ENCODE data around the gene PTPN22.

PTPN22 gene

GRCh38 chr1:113874012-113874879, 2.7 kb upstream of the PTPN22 start:
- H3K4me3 ChIP-seq (replicated peaks in 1 of 2; ENCODE audit: low read depth in 2 of 2, low read length in 2 of 2), result no peak overlapping the region
- peak; percentile 49 to 51 for DNase-seq (ENCODE audit: low read depth in 2 of 2)
- TF ChIP-seq CTCF (IDR thresholded peaks at IDR 0.05; ENCODE audit: low read depth, low read length), result peak; percentile 48

GRCh38 chr1:113872219-113872935, 865 bp upstream of the PTPN22 start:
- H3K4me3 ChIP-seq (replicated peaks in 1 of 2; ENCODE audit: low read depth in 2 of 2, low read length in 2 of 2), result no peak overlapping the region
- DNase-seq (ENCODE audit: low read depth in 2 of 2), result peak; percentile 30 to 52
- TF ChIP-seq CTCF (IDR thresholded peaks at IDR 0.05; ENCODE audit: low read depth, low read length), result no peak

GRCh38 chr1:113870778-113871177, 734 bp downstream of the PTPN22 start:
- DNase-seq (ENCODE audit: low read depth in 2 of 2), result no peak
- H3K4me3 ChIP-seq (replicated peaks in 1 of 2; ENCODE audit: low read depth in 2 of 2, low read length in 2 of 2), result no peak overlapping the region
- no peak for TF ChIP-seq CTCF (IDR thresholded peaks at IDR 0.05; ENCODE audit: low read depth, low read length)

- peak; percentile 9 to 75 for DNase-seq (ENCODE audit: low read depth in 2 of 2)
- H3K4me3 ChIP-seq (replicated peaks in 1 of 2; ENCODE audit: low read depth in 2 of 2, low read length in 2 of 2), result no peak overlapping the region
Observed at GRCh38 chr1:113868387-113869083, 3.0 kb downstream of the PTPN22 start.

GRCh38 chr1:113861641-113862040, 9.9 kb downstream of the PTPN22 start:
- DNase-seq (ENCODE audit: low read depth in 2 of 2), result no peak
- TF ChIP-seq CTCF (IDR thresholded peaks at IDR 0.05; ENCODE audit: low read depth, low read length), result no peak
- no peak overlapping the region for H3K4me3 ChIP-seq (replicated peaks in 1 of 2; ENCODE audit: low read depth in 2 of 2, low read length in 2 of 2)

More at GRCh38 chr1:113868387-113869083, 3.0 kb downstream of the PTPN22 start:
- TF ChIP-seq CTCF (IDR thresholded peaks at IDR 0.05; ENCODE audit: low read depth, low read length), result no peak

- TF ChIP-seq CTCF (IDR thresholded peaks at IDR 0.05; ENCODE audit: low read depth, low read length), result no peak
- peak; percentile 85 to 87 for DNase-seq (ENCODE audit: low read depth in 2 of 2)
- H3K4me3 ChIP-seq (replicated peaks in 1 of 2; ENCODE audit: low read depth in 2 of 2, low read length in 2 of 2), result peak overlapping the region in 1 of 2 donors; percentile 16
Observed at GRCh38 chr1:113860891-113861290, 10.6 kb downstream of the PTPN22 start.
